GDM1 (cell line): ENCODE results near the gene TMEM150C.
"Not testable (repeated sequence)": the region's sequence is repeated elsewhere in the genome, so short reads cannot be mapped to it uniquely, and the experiment has no call there.

ENCODE experiments used
- DNase-seq: peaks from one replicate; lab custom pipeline; 2025; lab: John Stamatoyannopoulos, UW

Gene TMEM150C

GRCh38 chr4:82569076-82569475, 7.3 kb upstream of the TMEM150C start:
- DNase-seq = no peak

- DNase-seq = no peak
These were observed 5.7 kb upstream of the TMEM150C start for GRCh38 chr4:82567444-82567843.

DNA sequence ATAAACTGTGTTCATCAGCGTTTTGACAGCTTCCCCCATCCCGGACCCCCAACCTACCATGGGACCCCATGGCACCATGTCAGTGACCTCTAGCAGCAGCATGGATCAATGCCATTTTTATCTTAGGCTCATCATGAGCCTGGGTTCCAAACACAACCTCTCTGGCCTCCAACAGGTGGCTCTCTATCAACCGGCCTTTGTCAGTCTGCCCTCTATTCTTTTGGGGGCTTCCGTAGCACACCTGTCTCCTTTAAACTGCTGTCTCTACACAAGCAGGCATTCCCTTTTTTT, 721 bp upstream of the TMEM150C start:
- no peak for DNase-seq

DNA sequence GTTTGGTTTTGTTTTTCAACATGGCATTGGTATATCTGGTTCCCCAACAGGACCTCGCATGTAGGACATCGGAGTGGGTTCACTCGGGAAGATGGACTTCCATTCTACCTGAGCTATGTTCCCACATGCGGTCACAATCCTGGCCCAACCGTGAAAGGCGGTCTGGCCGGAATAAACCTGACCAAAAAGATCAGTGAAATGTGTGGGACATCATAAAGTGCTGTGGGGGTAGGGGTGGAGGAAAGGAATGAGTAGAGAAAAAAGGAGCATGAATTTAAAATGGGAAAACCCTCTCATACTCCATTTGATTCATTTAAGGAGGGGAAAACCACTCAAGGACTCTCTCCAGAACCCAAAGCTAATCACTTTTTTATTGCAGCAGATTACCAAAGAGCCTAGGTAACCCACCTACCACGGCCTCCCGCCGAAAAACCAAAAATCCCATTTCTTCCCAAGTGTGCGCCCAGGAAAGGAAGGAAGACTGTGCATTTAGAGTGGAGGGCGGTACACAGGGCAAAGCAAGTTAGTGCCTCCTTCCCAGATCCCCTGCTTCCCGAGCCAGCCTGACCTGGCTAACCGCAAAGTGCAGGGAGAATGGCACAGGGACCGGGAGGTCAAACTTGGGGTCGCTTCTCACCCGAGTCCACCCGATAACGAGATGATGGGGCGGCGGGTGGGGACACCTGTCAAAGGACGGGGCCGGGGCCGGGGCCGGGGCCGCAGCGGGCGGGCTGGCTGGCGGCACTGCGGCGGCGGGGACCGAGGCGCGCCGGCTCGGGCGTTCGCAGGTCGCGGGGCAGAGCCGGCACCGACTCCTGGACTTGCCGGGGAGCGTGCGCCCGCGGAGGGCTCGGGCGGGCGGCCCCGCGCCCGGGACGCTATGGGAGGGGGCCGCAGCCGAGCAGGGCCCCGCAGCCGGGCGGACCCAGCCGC, 669 bp downstream of the TMEM150C start:
- DNase-seq = no peak

DNA sequence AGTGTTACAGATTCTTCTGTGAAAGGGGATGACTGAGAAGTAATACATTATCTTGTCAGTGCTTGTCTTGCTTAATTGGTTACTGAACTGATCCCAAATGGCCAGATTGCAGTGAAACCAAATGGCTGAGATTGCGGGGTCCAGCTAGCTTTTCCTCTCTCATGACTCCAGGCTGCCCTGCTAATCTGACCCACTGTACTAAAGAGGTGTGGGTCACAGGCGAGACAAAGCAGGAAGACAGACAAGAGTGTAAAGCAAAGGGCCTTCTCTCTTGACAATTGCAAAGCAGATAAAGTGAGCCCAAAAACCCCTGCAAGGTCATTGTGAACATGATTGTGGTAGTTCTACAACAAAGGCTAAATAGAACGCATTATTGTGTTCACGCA, 2.1 kb downstream of the TMEM150C start:
- no peak for DNase-seq

DNA sequence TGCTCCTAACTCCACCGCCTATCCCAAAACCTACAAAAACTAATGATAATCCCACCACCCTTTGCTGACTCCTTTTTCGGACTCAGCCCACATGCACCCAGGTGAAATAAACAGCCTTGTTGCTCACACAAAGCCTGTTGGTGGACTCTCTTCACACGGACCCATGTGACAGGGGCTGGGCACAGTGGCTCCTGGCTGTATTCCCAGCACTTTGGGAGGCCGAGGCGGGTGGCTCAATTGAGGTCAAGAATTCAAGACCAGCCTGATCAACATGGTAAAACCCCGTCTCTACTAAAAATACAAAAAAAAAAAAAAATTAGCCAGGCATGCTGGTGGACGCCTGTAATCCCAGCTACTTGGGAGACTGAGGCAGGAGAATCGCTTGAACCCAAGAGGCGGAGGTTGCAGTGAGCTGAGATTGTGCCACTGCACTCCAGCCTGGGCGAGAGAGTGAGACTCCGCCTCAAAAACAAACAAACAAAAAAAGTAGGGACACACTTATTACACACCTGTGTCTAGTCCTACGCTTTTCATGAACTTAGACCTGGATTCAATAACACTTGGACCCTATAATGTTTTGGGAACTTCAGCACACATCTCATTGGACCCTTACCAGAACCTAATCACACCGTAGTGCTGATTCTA, 2.6 kb downstream of the TMEM150C start:
- DNase-seq = not testable (repeated sequence)

- peak; percentile 76 for DNase-seq
These were observed 6.5 kb downstream of the TMEM150C start for GRCh38 chr4:82555276-82555675.

DNA sequence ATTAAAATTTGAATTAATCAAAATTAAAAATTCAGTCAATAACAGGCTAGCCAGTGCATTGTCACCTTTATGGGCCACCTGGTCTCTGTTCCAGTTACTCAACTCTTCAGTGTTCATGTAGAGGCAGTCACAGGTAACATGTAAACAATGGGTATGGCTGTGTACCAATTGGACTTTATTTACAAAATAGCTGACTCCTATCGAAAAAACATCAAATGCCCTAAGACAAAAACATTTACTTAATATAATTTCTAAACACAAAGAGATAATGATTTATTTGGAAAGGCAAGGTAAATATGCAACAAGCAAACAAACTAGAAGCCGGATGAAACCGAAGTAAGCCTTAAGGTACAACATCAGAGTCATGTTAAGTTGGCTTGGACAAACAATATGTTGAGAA, 8.8 kb downstream of the TMEM150C start:
- no peak for DNase-seq

GRCh38 chr4:82551734-82552133, 10.1 kb downstream of the TMEM150C start:
- no peak for DNase-seq

DNA sequence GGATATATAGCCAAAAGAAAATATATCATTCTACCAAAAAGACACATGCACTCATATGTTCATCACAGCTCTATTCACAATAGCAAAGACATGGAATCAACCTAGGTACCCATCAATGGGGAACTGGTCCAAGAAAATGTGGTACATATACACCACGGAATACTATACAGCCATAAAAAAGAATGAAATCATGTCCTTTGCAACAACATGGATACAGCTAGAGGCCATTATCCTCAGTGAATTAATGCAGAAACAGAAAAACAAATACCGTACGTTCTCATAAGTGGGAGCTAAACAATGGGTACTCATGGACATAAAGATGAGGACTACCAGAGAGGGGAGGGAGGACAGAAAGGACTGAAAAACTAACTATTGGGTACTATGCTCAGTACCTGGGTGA, 13.9 kb downstream of the TMEM150C start:
- not testable (repeated sequence) for DNase-seq

- DNase-seq = no peak
These were observed 18.7 kb downstream of the TMEM150C start for GRCh38 chr4:82543131-82543530.

GRCh38 chr4:82542642-82543041, 19.1 kb downstream of the TMEM150C start:
- no peak for DNase-seq

DNA sequence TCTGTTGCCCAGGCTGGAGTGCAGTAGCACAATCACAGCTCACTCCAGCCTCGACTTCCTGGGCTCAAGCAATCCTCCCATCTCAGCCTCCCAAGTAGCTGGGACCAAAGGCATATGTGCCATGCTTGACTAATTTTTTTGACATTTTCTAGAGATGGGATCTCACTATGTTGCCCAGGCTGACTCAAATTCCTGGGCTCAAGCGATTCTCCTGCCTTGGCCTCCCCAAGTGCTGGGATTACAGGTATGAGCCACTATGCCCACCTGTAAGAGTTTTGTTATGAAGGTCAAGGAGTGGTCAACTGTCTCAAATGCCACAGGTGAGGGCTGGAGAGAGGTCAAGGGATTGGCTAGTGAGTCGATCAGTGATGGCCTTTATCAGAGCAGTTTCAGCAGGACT, 32.5 kb downstream of the TMEM150C start:
- DNase-seq = no peak

- DNase-seq = no peak
These were observed 32.9 kb downstream of the TMEM150C start for GRCh38 chr4:82528868-82529267.

- DNase-seq = no peak
These were observed 33.7 kb downstream of the TMEM150C start for GRCh38 chr4:82528074-82528473.

DNA sequence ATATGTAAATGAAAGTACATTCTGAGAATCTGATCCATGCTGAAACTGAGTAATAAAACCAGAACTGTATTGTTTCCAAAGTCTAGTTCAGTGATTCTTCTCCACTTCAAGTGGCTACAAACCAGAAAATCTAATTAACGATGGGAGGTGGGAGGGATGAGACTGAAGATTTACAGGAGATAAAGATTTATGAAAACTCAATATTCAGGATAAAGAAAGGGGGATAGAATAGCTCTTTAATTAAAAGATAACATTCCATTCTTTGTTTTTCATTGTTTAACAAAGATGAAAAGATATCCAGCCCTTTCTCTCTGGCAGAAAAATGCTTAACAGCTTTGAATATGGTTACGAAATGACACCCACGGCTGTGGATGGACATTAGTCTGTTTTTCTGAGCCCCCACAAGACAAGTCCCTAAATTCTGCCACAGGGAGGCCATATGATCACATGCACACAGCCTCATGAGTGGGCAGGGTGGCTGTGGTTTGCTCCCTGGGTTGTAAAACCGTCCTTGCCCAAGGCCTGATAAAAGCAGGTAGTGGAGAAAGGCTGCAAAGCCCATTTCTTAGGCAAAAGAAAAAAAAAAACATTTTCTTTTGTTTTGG, 36.4 kb downstream of the TMEM150C start:
- DNase-seq = no peak

GRCh38 chr4:82524570-82525152, 37.1 kb downstream of the TMEM150C start:
- DNase-seq = no peak

DNA sequence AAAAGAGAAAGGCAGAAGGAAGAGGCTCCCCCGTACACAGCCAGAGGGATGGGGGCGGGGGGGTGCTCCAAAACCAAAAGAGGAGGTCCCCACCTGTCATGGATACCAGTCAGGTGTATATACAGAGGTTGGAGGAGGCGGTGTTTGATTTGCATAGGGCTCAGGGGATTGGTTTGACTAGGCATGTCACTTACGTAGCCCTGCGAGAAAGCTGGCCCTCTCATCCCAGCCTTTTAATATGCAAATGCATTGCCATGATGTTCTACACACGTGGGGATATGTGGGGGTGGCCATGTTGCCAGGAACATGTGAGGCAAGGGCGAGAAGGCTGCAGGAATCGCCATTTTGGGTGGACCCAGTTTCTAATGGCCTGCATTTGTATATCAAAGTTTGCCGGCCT, 38.6 kb downstream of the TMEM150C start:
- DNase-seq = no peak

GRCh38 chr4:82522472-82522871, 39.3 kb downstream of the TMEM150C start:
- no peak for DNase-seq

- DNase-seq = no peak
These were observed 40.5 kb downstream of the TMEM150C start for GRCh38 chr4:82521283-82521682.

GRCh38 chr4:82519776-82520175, 42.0 kb downstream of the TMEM150C start:
- no peak for DNase-seq

DNA sequence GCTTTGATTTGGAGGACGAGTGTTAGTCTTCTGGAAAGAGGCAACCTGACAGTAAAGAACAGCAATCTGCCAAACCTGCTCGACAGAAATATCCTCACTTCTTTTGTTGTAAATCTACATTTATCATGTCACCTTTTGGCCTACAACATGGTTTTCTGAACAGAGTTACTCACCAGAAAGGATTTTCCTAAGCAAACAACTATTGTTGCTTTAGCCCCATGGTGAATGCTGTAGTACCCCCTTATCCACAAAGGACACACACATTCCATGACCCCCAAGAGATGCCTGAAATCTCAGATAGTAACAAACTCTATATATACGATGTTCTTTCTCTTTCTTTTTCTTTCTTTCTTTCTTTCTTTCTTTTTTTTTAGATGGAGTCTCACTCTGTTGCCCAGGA, 42.7 kb downstream of the TMEM150C start:
- no peak for DNase-seq

GRCh38 chr4:82517043-82517442, 44.7 kb downstream of the TMEM150C start:
- DNase-seq = no peak
